Neural cell (in vitro differentiated cells): Measurements from ENCODE around the gene GPR18.

ENCODE experiments used
- POLR2AphosphoS5 ChIP-seq: IDR thresholded peaks from 2 replicates; pipeline ENCODE4 v1.6.1; 2012
- RAD21 ChIP-seq: fragments of 450-650 bp; conservative IDR thresholded peaks from 2 replicates; pipeline ENCODE4 v1.6.1; 2014; ENCODE audit warnings: antibody characterized with exemption, mild to moderate bottlenecking, moderate library complexity
- TF ChIP-seq, protein P1 (sequence below): fragments of 450-650 bp; IDR thresholded peaks from 2 replicates; pipeline ENCODE4 v1.5.1; 2014; ENCODE audit warnings: antibody characterized with exemption, mild to moderate bottlenecking, moderate library complexity; ENCODE audit not compliant: poor library complexity, severe bottlenecking

DNA sequence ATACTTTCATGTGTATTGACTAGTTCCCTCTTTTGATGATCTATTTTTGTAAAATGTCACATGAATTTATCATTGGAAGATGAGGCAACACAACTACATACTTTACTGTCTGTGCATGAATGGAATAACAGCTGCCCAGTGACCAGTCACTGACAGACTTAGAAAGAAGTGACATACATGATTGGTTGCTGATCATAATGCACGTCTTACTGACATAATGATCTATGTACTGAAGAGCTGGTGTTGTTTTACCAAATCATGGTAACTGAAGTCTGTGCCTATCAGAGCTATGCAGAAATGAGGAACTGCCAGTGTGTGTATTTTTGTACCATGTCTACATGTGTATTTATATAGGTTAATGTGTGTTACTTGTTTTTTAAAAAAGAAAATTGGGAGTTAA is 26.5 kb downstream of the GPR18 start:
- no peak for TF ChIP-seq RAD21
- TF ChIP-seq, protein P1, sequence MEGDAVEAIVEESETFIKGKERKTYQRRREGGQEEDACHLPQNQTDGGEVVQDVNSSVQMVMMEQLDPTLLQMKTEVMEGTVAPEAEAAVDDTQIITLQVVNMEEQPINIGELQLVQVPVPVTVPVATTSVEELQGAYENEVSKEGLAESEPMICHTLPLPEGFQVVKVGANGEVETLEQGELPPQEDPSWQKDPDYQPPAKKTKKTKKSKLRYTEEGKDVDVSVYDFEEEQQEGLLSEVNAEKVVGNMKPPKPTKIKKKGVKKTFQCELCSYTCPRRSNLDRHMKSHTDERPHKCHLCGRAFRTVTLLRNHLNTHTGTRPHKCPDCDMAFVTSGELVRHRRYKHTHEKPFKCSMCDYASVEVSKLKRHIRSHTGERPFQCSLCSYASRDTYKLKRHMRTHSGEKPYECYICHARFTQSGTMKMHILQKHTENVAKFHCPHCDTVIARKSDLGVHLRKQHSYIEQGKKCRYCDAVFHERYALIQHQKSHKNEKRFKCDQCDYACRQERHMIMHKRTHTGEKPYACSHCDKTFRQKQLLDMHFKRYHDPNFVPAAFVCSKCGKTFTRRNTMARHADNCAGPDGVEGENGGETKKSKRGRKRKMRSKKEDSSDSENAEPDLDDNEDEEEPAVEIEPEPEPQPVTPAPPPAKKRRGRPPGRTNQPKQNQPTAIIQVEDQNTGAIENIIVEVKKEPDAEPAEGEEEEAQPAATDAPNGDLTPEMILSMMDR = no peak
- no peak for TF ChIP-seq POLR2AphosphoS5
